Measurements from ENCODE around the gene COL3A1. TPM values are rescaled to one million over a fixed set of nuclear protein-coding genes. Genes with fewer than 3 reads are reported as not detected.

COL3A1 gene
- total and polyA plus RNA-seq, 2 donors (not counting 3 experiments of a cell fraction or from before 2014, with no cell fraction given) = 2.3 to 8.7 TPM

DNA sequence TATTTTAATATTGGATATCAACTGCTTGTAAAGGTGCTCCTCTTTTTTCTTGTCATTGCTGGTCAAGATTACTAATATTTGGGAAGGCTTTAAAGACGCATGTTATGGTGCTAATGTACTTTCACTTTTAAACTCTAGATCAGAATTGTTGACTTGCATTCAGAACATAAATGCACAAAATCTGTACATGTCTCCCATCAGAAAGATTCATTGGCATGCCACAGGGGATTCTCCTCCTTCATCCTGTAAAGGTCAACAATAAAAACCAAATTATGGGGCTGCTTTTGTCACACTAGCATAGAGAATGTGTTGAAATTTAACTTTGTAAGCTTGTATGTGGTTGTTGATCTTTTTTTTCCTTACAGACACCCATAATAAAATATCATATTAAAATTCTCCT lies 38.2 kb downstream of the COL3A1 start:
- dilution Hi-C loops (cut with MboI; ENCODE audit: extremely low pct_ligation_motif_present, low sequenced_read_pairs) (no loop called here), intact Hi-C loops (cut with micrococcal nuclease) (loop anchor here (5.0 kb wide), 1 partner anchor 1045 kb away; no protein-coding TSS in a partner anchor)
- no peak overlapping the region for H3K4me2 ChIP-seq (ENCODE audit: insufficient read depth, low read length)
- H4K20me1 ChIP-seq (replicated peaks; ENCODE audit: control insufficient read depth, extremely low read depth, insufficient read depth, low read length) = no peaks in the 10 kb centered on the region
- DNase-seq (ENCODE audit: low read depth, low spot score) (no peak), FAIRE-seq (no peak)
- no peaks in the 10 kb centered on the region for H3K79me2 ChIP-seq (ENCODE audit: control insufficient read depth, insufficient read depth, low read length)
- H3K9me3 ChIP-seq (replicated peaks; ENCODE audit: control insufficient read depth, insufficient read depth, low read length) = no peaks in the 10 kb centered on the region
- BruUV-seq (replicated peaks) = no TSS peak
- H3K4me3 ChIP-seq (replicated peaks in 1 of 3; ENCODE audit: insufficient read depth in 1 of 3, low read depth in 1 of 3, low read length in 3 of 3) = no peak overlapping the region
- no peaks in the 10 kb centered on the region for H3K36me3 ChIP-seq (ENCODE audit: control insufficient read depth in 2 of 2, extremely low read depth in 1 of 2, insufficient read depth in 2 of 2, low read length in 2 of 2)
- no peaks in the 10 kb centered on the region for H3K27me3 ChIP-seq (ENCODE audit: control insufficient read depth in 2 of 2, insufficient read depth in 2 of 2, low read length in 2 of 2)
- ChIA-PET CTCF (no interaction called here), POLR2A (no interaction called here)
- H3K27ac ChIP-seq (ENCODE audit: insufficient read depth, low read depth, low read length) = no peak overlapping the region
- no peak overlapping the region for H2AFZ ChIP-seq (ENCODE audit: low read depth, low read length)
- H3K4me1 ChIP-seq (ENCODE audit: control insufficient read depth, extremely low read depth, insufficient read depth, low read length) = no peaks in the 10 kb centered on the region
- no peaks in the 10 kb centered on the region for H3K9me1 ChIP-seq (replicated peaks; ENCODE audit: control insufficient read depth, extremely low read depth, insufficient read depth, low read length)
- TF ChIP-seq POLR2A (IDR thresholded peaks at IDR 0.05; ENCODE audit: low read depth, low read length) (no peak), GATA2 (IDR thresholded peaks at IDR 0.05; ENCODE audit: insufficient read depth, insufficient read length, low read depth, low read length) (no peak), JUN (IDR thresholded peaks at IDR 0.05; ENCODE audit: borderline replicate concordance, insufficient read depth, insufficient read length, low read depth) (no peak), EZH2 (IDR thresholded peaks at IDR 0.05; ENCODE audit: borderline replicate concordance, low read depth, low read length, severe bottlenecking) (no peak)
- H3K9ac ChIP-seq (replicated peaks; ENCODE audit: extremely low read depth, insufficient read depth, low read length) = no peak overlapping the region

DNA sequence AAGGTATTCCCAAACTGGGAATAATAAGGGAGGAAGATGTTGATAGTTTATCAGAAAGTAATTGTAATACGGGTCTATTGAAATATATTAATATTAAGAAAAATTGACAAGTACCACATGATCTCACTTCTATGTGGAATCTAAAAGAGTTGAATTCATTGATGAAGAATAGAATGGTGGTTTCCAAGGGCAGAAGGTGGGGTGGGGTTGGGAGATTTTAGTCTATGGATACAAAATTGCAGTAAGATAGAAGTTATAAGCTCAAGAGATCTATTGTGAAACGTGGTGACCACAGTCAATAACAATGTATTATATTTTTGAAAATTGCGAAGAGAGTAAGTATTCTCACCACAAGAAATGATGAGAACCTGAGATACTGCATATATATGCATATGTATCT lies 38.9 kb downstream of the COL3A1 start:
- Histone ChIP-seq H3K9me1 (replicated peaks; ENCODE audit: control insufficient read depth, extremely low read depth, insufficient read depth, low read length) (no peaks in the 10 kb centered on the region), H2AFZ (ENCODE audit: low read depth, low read length) (no peak overlapping the region), H3K27ac (ENCODE audit: insufficient read depth, low read depth, low read length) (no peak overlapping the region), H3K4me2 (ENCODE audit: insufficient read depth, low read length) (no peak overlapping the region), H3K27me3 (ENCODE audit: control insufficient read depth in 2 of 2, insufficient read depth in 2 of 2, low read length in 2 of 2) (no peaks in the 10 kb centered on the region), H3K9me3 (replicated peaks; ENCODE audit: control insufficient read depth, insufficient read depth, low read length) (no peaks in the 10 kb centered on the region), H3K4me1 (ENCODE audit: control insufficient read depth, extremely low read depth, insufficient read depth, low read length) (no peaks in the 10 kb centered on the region), H3K9ac (replicated peaks; ENCODE audit: extremely low read depth, insufficient read depth, low read length) (no peak overlapping the region), H3K79me2 (ENCODE audit: control insufficient read depth, insufficient read depth, low read length) (no peaks in the 10 kb centered on the region), H3K4me3 (replicated peaks in 1 of 3; ENCODE audit: insufficient read depth in 1 of 3, low read depth in 1 of 3, low read length in 3 of 3) (no peak overlapping the region), H4K20me1 (replicated peaks; ENCODE audit: control insufficient read depth, extremely low read depth, insufficient read depth, low read length) (no peaks in the 10 kb centered on the region), H3K36me3 (ENCODE audit: control insufficient read depth in 2 of 2, extremely low read depth in 1 of 2, insufficient read depth in 2 of 2, low read length in 2 of 2) (no peaks in the 10 kb centered on the region)
- POLR2A ChIA-PET = no interaction called here
- no peak for TF ChIP-seq GATA2 (IDR thresholded peaks at IDR 0.05; ENCODE audit: insufficient read depth, insufficient read length, low read depth, low read length)
- TF ChIP-seq, protein P1, sequence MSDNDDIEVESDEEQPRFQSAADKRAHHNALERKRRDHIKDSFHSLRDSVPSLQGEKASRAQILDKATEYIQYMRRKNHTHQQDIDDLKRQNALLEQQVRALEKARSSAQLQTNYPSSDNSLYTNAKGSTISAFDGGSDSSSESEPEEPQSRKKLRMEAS (IDR thresholded peaks at IDR 0.05; ENCODE audit: insufficient read depth, insufficient read length) = no peak
- no peak for TF ChIP-seq POLR2A (IDR thresholded peaks at IDR 0.05; ENCODE audit: low read depth, low read length)
- TF ChIP-seq JUN (IDR thresholded peaks at IDR 0.05; ENCODE audit: borderline replicate concordance, insufficient read depth, insufficient read length, low read depth) = no peak
- no peak for TF ChIP-seq FOS (IDR thresholded peaks at IDR 0.05; ENCODE audit: borderline replicate concordance, insufficient read depth, low read length)
- TF ChIP-seq, protein P2, sequence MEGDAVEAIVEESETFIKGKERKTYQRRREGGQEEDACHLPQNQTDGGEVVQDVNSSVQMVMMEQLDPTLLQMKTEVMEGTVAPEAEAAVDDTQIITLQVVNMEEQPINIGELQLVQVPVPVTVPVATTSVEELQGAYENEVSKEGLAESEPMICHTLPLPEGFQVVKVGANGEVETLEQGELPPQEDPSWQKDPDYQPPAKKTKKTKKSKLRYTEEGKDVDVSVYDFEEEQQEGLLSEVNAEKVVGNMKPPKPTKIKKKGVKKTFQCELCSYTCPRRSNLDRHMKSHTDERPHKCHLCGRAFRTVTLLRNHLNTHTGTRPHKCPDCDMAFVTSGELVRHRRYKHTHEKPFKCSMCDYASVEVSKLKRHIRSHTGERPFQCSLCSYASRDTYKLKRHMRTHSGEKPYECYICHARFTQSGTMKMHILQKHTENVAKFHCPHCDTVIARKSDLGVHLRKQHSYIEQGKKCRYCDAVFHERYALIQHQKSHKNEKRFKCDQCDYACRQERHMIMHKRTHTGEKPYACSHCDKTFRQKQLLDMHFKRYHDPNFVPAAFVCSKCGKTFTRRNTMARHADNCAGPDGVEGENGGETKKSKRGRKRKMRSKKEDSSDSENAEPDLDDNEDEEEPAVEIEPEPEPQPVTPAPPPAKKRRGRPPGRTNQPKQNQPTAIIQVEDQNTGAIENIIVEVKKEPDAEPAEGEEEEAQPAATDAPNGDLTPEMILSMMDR (IDR thresholded peaks at IDR 0.05; ENCODE audit: extremely low read depth in 1 of 2, insufficient read depth in 1 of 2, low read depth in 1 of 2, low read length in 2 of 2) = no peak
- no peak for TF ChIP-seq EZH2 (IDR thresholded peaks at IDR 0.05; ENCODE audit: borderline replicate concordance, low read depth, low read length, severe bottlenecking)
- no peak for TF ChIP-seq POLR2AphosphoS5 (IDR thresholded peaks at IDR 0.05; ENCODE audit: insufficient read depth, low read depth, low read length)
- no peak for TF ChIP-seq MYC (IDR thresholded peaks at IDR 0.05; ENCODE audit: low read depth, low read length)
- no peak for FAIRE-seq
- CTCF ChIA-PET = no interaction called here
- DNase-seq (ENCODE audit: low read depth, low spot score) = no peak
- dilution Hi-C loops (cut with MboI; ENCODE audit: extremely low pct_ligation_motif_present, low sequenced_read_pairs) = no loop called here
- intact Hi-C loops (cut with micrococcal nuclease) = loop anchor here (5.0 kb wide), 1 partner anchor 1044 kb away; no protein-coding TSS in a partner anchor
- BruUV-seq (replicated peaks) = no TSS peak

Measured in endothelial cell of umbilical vein (primary cell).